GM12878 (cell line): Measurements from ENCODE around the gene SPINT2.

ENCODE experiments used
- EGR1 ChIP-seq, 2 experiments: IDR thresholded peaks; 1 replicate in 1 of 2; 2 replicates in 1 of 2; pipeline ENCODE4 v1.6.1; 2011 to 2012; ENCODE audit warnings: low read depth in 2 of 2, low read length in 2 of 2, borderline replicate concordance in 1 of 2, mild to moderate bottlenecking in 1 of 2, moderate library complexity in 1 of 2
- ETV6 ChIP-seq, 2 experiments: fragments of 450-650 bp in 1 of 2; IDR thresholded peaks in 1 of 2; conservative IDR thresholded peaks in 1 of 2; 2 replicates each; pipeline ENCODE4 v1.6.1; 2014; ENCODE audit warnings: antibody characterized with exemption in 1 of 2, borderline replicate concordance in 1 of 2, low read depth in 1 of 2, mild to moderate bottlenecking in 1 of 2, moderate library complexity in 1 of 2
- SREBF2 ChIP-seq: IDR thresholded peaks from 2 replicates; pipeline ENCODE4 v1.6.1; 2012; ENCODE audit warnings: mild to moderate bottlenecking, low read length
- ZBTB33 ChIP-seq: fragments of 450-650 bp; IDR thresholded peaks from 2 replicates; pipeline ENCODE4 v1.6.1; 2017; ENCODE audit warnings: mild to moderate bottlenecking
- ZBTB40 ChIP-seq: fragments of 450-650 bp; IDR thresholded peaks from 2 replicates; pipeline ENCODE4 v1.6.1; 2016; ENCODE audit warnings: mild to moderate bottlenecking, moderate library complexity, borderline replicate concordance
- TF ChIP-seq, protein P1 (sequence below), 3 experiments: IDR thresholded peaks in 2 of 3; conservative IDR thresholded peaks in 1 of 3; 2 replicates each; pipeline ENCODE4 v1.5.1; 2011; ENCODE audit warnings: low read depth in 3 of 3, low read length in 3 of 3, mild to moderate bottlenecking in 3 of 3, control low read depth in 2 of 3, moderate library complexity in 2 of 3, inconsistent platforms in 1 of 3, mixed read lengths in 1 of 3; ENCODE audit not compliant: control insufficient read depth in 2 of 3, insufficient read depth in 1 of 3; ENCODE audit errors: extremely low read depth in 1 of 3

GRCh38 chr19:38280030-38280921 is 15.9 kb downstream of the SPINT2 start:
- TF ChIP-seq ZBTB33 (no peak), EGR1 (IDR thresholded peaks at IDR 0.05; ENCODE audit: borderline replicate concordance in 1 of 2, low read depth in 2 of 2, low read length in 2 of 2) (no peak), ZBTB40 (no peak), ETV6 (conservative IDR thresholded peaks at IDR 0.05 in 1 of 2, IDR thresholded peaks at IDR 0.05 in 1 of 2; ENCODE audit: borderline replicate concordance in 1 of 2, low read depth in 1 of 2) (no peak), SREBF2 (no peak)
- TF ChIP-seq, protein P1, sequence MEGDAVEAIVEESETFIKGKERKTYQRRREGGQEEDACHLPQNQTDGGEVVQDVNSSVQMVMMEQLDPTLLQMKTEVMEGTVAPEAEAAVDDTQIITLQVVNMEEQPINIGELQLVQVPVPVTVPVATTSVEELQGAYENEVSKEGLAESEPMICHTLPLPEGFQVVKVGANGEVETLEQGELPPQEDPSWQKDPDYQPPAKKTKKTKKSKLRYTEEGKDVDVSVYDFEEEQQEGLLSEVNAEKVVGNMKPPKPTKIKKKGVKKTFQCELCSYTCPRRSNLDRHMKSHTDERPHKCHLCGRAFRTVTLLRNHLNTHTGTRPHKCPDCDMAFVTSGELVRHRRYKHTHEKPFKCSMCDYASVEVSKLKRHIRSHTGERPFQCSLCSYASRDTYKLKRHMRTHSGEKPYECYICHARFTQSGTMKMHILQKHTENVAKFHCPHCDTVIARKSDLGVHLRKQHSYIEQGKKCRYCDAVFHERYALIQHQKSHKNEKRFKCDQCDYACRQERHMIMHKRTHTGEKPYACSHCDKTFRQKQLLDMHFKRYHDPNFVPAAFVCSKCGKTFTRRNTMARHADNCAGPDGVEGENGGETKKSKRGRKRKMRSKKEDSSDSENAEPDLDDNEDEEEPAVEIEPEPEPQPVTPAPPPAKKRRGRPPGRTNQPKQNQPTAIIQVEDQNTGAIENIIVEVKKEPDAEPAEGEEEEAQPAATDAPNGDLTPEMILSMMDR (IDR thresholded peaks at IDR 0.05 in 2 of 3, conservative IDR thresholded peaks at IDR 0.05 in 1 of 3; ENCODE audit: control insufficient read depth in 2 of 3, extremely low read depth in 1 of 3, insufficient read depth in 1 of 3, low read depth in 3 of 3, low read length in 3 of 3): no peak
